Trophoblast cell (in vitro differentiated cells and primary cell): ENCODE data around the gene ITGA5.

Experiments used
- DNase-seq, 2 donors: peaks; one replicate each; pipeline ENCODE4 v3.0.0-alpha.2; 2016
- H2AFZ ChIP-seq: 2 replicates; pipeline ENCODE4 v1.6.1; 2013; ENCODE audit warnings: low read length, moderate library complexity, mild to moderate bottlenecking; ENCODE audit not compliant: insufficient read depth, poor library complexity
- H2AK5ac ChIP-seq: 2 replicates; pipeline ENCODE4 v1.6.1; 2013; ENCODE audit warnings: mild to moderate bottlenecking, low read length
- H2BK120ac ChIP-seq: 2 replicates; pipeline ENCODE4 v1.6.1; 2013; ENCODE audit warnings: low read length, mild to moderate bottlenecking, moderate library complexity; ENCODE audit not compliant: insufficient read depth, poor library complexity
- H2BK12ac ChIP-seq: 2 replicates; pipeline ENCODE4 v1.6.1; 2013; ENCODE audit warnings: mild to moderate bottlenecking, low read length, moderate library complexity
- H2BK5ac ChIP-seq: 2 replicates; pipeline ENCODE4 v1.6.1; 2013; ENCODE audit warnings: low read length, low read depth, moderate library complexity, mild to moderate bottlenecking; ENCODE audit not compliant: poor library complexity
- H3K14ac ChIP-seq: 2 replicates; pipeline ENCODE4 v1.6.1; 2013; ENCODE audit warnings: mild to moderate bottlenecking, low read length
- H3K18ac ChIP-seq: 2 replicates; pipeline ENCODE4 v1.6.1; 2013; ENCODE audit warnings: mild to moderate bottlenecking, low read length
- H3K23ac ChIP-seq: 2 replicates; pipeline ENCODE4 v1.6.1; 2013; ENCODE audit warnings: low read length
- H3K27ac ChIP-seq: 2 replicates; pipeline ENCODE4 v1.5.1; 2013; ENCODE audit warnings: low read depth, mild to moderate bottlenecking, inconsistent platforms, low read length, moderate library complexity
- H3K27me3 ChIP-seq: 2 replicates; pipeline ENCODE4 v1.6.1; 2013; ENCODE audit warnings: inconsistent platforms, mild to moderate bottlenecking, low read length, moderate library complexity; ENCODE audit not compliant: insufficient read depth
- H3K36me3 ChIP-seq, 2 experiments: 1 replicate in 1 of 2; 2 replicates in 1 of 2; pipeline ENCODE4 v1.6.1; 2013; ENCODE audit warnings: low read length in 2 of 2, mild to moderate bottlenecking in 2 of 2, moderate library complexity in 1 of 2; ENCODE audit not compliant: insufficient read depth in 2 of 2, control insufficient read depth in 1 of 2
- H3K4ac ChIP-seq: 2 replicates; pipeline ENCODE4 v1.6.1; 2013; ENCODE audit warnings: low read depth, mild to moderate bottlenecking, low read length, moderate library complexity
- H3K4me1 ChIP-seq, 2 experiments: 1 replicate in 1 of 2; 2 replicates in 1 of 2; pipeline ENCODE4 v1.6.1; 2013; ENCODE audit warnings: low read length in 2 of 2, mild to moderate bottlenecking in 2 of 2, moderate library complexity in 1 of 2; ENCODE audit not compliant: insufficient read depth in 2 of 2, control insufficient read depth in 1 of 2
- H3K4me2 ChIP-seq: 2 replicates; pipeline ENCODE4 v1.6.1; 2013; ENCODE audit warnings: inconsistent platforms, mild to moderate bottlenecking, low read length, moderate library complexity
- H3K4me3 ChIP-seq: 2 replicates; pipeline ENCODE4 v1.5.1; 2013; ENCODE audit warnings: mild to moderate bottlenecking, low read depth, low read length, inconsistent platforms
- H3K79me1 ChIP-seq: one replicate; pipeline ENCODE4 v1.6.1; 2013; ENCODE audit warnings: low read length
- H3K79me2 ChIP-seq: 2 replicates; pipeline ENCODE4 v1.6.1; 2013; ENCODE audit warnings: low read length, mild to moderate bottlenecking; ENCODE audit not compliant: control insufficient read depth, insufficient read depth, poor library complexity
- H3K9ac ChIP-seq: 2 replicates; pipeline ENCODE4 v1.6.1; 2013; ENCODE audit warnings: mild to moderate bottlenecking, low read length
- H3K9me3 ChIP-seq: 2 replicates; pipeline ENCODE4 v1.6.1; 2013; ENCODE audit warnings: low read depth, mild to moderate bottlenecking, control low read depth, inconsistent platforms, low read length; ENCODE audit not compliant: insufficient read depth
- H4K12ac ChIP-seq: 2 replicates; pipeline ENCODE4 v1.6.1; 2013; ENCODE audit warnings: low read depth, mild to moderate bottlenecking, low read length, moderate library complexity
- H4K8ac ChIP-seq: 2 replicates; pipeline ENCODE4 v1.6.1; 2013; ENCODE audit warnings: low read depth, mild to moderate bottlenecking, low read length, moderate library complexity
- H4K91ac ChIP-seq: one replicate; pipeline ENCODE4 v1.6.1; 2013; ENCODE audit warnings: low read depth, mild to moderate bottlenecking, low read length, moderate library complexity
- WGBS: extraction: QIAGEN DNeasy Blood & Tissue Kit; methylation state at CpG from one replicate; pipeline ENCODE4 v1.1.7; 2013; ENCODE audit warnings: missing lambda C conversion rate; ENCODE audit not compliant: insufficient read length, insufficient coverage; ENCODE audit errors: extremely low coverage; 5-methylcytosine and 5-hydroxymethylcytosine counted together

Gene ITGA5

GRCh38 chr12:54359762-54360351 lies 59.2 kb downstream of the ITGA5 start:
- no peak overlapping the region for H3K4me3 ChIP-seq
- H3K79me1 ChIP-seq: peaks cover 18% of the 10 kb centered on the region
- H3K36me3 ChIP-seq: no peaks in the 10 kb centered on the region
- peak overlapping the region; percentile 91 for H2AK5ac ChIP-seq
- peaks cover 2% of the 10 kb centered on the region for H3K9me3 ChIP-seq
- peak overlapping the region; percentile 89 for H3K14ac ChIP-seq
- H3K4ac ChIP-seq: peak overlapping the region; percentile 75
- H4K8ac ChIP-seq: peak overlapping the region; percentile 92
- no peak for DNase-seq
- peak overlapping the region; percentile 89 for H2BK12ac ChIP-seq
- H3K27ac ChIP-seq: peak overlapping the region; percentile 97
- peak overlapping the region; percentile 81 for H2AFZ ChIP-seq
- H3K9ac ChIP-seq: peak overlapping the region; percentile 3
- H3K27me3 ChIP-seq: no peaks in the 10 kb centered on the region
- H2BK120ac ChIP-seq: peak overlapping the region; percentile 84
- peaks cover 32 to 43% of the 10 kb centered on the region in 2 experiments for H3K4me1 ChIP-seq
- no CpG with 5 or more reads among the region's 9 CpGs for WGBS
- peak overlapping the region; percentile 84 for H4K12ac ChIP-seq
- peak overlapping the region; percentile 87 for H4K91ac ChIP-seq
- H3K18ac ChIP-seq: peak overlapping the region; percentile 92
- H3K4me2 ChIP-seq: peak overlapping the region; percentile 51
- H2BK5ac ChIP-seq: peak overlapping the region; percentile 91
- H3K23ac ChIP-seq: no peak overlapping the region
- H3K79me2 ChIP-seq: peaks cover 3% of the 10 kb centered on the region

GRCh38 chr12:54358945-54359761 lies 59.9 kb downstream of the ITGA5 start:
- peaks cover 22% of the 10 kb centered on the region for H3K79me1 ChIP-seq
- peak overlapping the region; percentile 92 for H4K8ac ChIP-seq
- H3K36me3 ChIP-seq: no peaks in the 10 kb centered on the region
- peak overlapping the region; percentile 92 for H3K18ac ChIP-seq
- H3K23ac ChIP-seq: no peak overlapping the region
- peaks cover 3% of the 10 kb centered on the region for H3K79me2 ChIP-seq
- peak overlapping the region; percentile 84 for H2BK120ac ChIP-seq
- H2AK5ac ChIP-seq: peak overlapping the region; percentile 91
- peaks cover 2% of the 10 kb centered on the region for H3K9me3 ChIP-seq
- WGBS: no CpG with 5 or more reads among the region's 40 CpGs
- DNase-seq: peak; percentile 98 to 99
- peak overlapping the region; percentile 99 for H4K91ac ChIP-seq
- H4K12ac ChIP-seq: peak overlapping the region; percentile 84
- H2BK12ac ChIP-seq: peak overlapping the region; percentile 89
- peak overlapping the region; percentile 36 for H3K9ac ChIP-seq
- H3K27me3 ChIP-seq: no peaks in the 10 kb centered on the region
- peak overlapping the region; percentile 84 for H3K4me2 ChIP-seq
- H2BK5ac ChIP-seq: peak overlapping the region; percentile 91
- peak overlapping the region; percentile 92 for H3K14ac ChIP-seq
- peak overlapping the region; percentile 81 for H2AFZ ChIP-seq
- peak overlapping the region; percentile 70 for H3K4me3 ChIP-seq
- peak overlapping the region; percentile 75 for H3K4ac ChIP-seq
- H3K27ac ChIP-seq: peak overlapping the region; percentile 97
- peaks cover 35 to 46% of the 10 kb centered on the region in 2 experiments for H3K4me1 ChIP-seq

GRCh38 chr12:54358191-54358944 lies 60.7 kb downstream of the ITGA5 start:
- Histone ChIP-seq H3K79me1 (peaks cover 22% of the 10 kb centered on the region), H3K4me2 (peak overlapping the region; percentile 84), H3K9ac (peak overlapping the region; percentile 36), H3K4me3 (peak overlapping the region; percentile 70), H2AFZ (peak overlapping the region; percentile 62), H2AK5ac (peak overlapping the region; percentile 46), H3K4me1 (peaks cover 35 to 48% of the 10 kb centered on the region in 2 experiments), H3K79me2 (peaks cover 3% of the 10 kb centered on the region), H3K9me3 (peaks cover 2% of the 10 kb centered on the region), H2BK120ac (peak overlapping the region; percentile 67), H3K4ac (peak overlapping the region; percentile 50), H4K91ac (peak overlapping the region; percentile 99), H3K27me3 (no peaks in the 10 kb centered on the region), H3K18ac (peak overlapping the region; percentile 79), H2BK5ac (peak overlapping the region; percentile 89), H2BK12ac (peak overlapping the region; percentile 13), H4K12ac (peak overlapping the region; percentile 81), H4K8ac (peak overlapping the region; percentile 82), H3K14ac (peak overlapping the region; percentile 92), H3K27ac (peak overlapping the region; percentile 72), H3K23ac (no peak overlapping the region), H3K36me3 (no peaks in the 10 kb centered on the region)
- DNase-seq: no peak
- no CpG with 5 or more reads among the region's 15 CpGs for WGBS

GRCh38 chr12:54357506-54358190 lies 61.4 kb downstream of the ITGA5 start:
- Histone ChIP-seq H3K36me3 (no peaks in the 10 kb centered on the region), H3K79me1 (peaks cover 22% of the 10 kb centered on the region), H3K79me2 (peaks cover 3% of the 10 kb centered on the region), H3K4me3 (no peak overlapping the region), H3K9me3 (no peaks in the 10 kb centered on the region), H3K4ac (no peak overlapping the region), H3K4me1 (peaks cover 38 to 51% of the 10 kb centered on the region in 2 experiments), H2AFZ (no peak overlapping the region), H2BK5ac (peak overlapping the region; percentile 18), H3K27me3 (no peaks in the 10 kb centered on the region), H2BK120ac (peak overlapping the region; percentile 8), H3K9ac (no peak overlapping the region), H2BK12ac (no peak overlapping the region), H3K27ac (peak overlapping the region; percentile 21), H3K4me2 (peak overlapping the region; percentile 84), H4K12ac (no peak overlapping the region), H4K8ac (peak overlapping the region; percentile 40), H3K23ac (no peak overlapping the region), H3K18ac (no peak overlapping the region), H4K91ac (peak overlapping the region; percentile 61), H2AK5ac (peak overlapping the region; percentile 82), H3K14ac (no peak overlapping the region)
- no CpG with 5 or more reads among the region's 2 CpGs for WGBS
- no peak for DNase-seq
